ENCODE measurements around the gene ATP11A. TPM values are rescaled to one million over a fixed set of nuclear protein-coding genes. Genes with fewer than 3 reads are reported as not detected.

ATP11A gene
- total and polyA plus RNA-seq, 9 of the 15 experiments (the other 6 are each of a cell fraction or from before 2014, with no cell fraction given) = 0.38 to 34.2 (median 4.2) TPM

- TF ChIP-seq ZNF609 (CRISPR knock-in tag; IDR thresholded peaks at IDR 0.05; ENCODE audit: borderline replicate concordance) (no peak), RNF219 (CRISPR knock-in tag; IDR thresholded peaks at IDR 0.05) (no peak), STAT5B (CRISPR knock-in tag; IDR thresholded peaks at IDR 0.05) (no peak), MEIS2 (IDR thresholded peaks at IDR 0.05; ENCODE audit: partially characterized antibody) (peak; percentile 84), PBX2 (CRISPR knock-in tag; IDR thresholded peaks at IDR 0.05; ENCODE audit: low read depth) (no peak), PBX2 (tag; conservative IDR thresholded peaks at IDR 0.05; ENCODE audit: low read depth) (peak; percentile 44), ZNF507 (tag; conservative IDR thresholded peaks at IDR 0.05) (no peak), JUND (IDR thresholded peaks at IDR 0.05; ENCODE audit: borderline replicate concordance, low read depth, low read length) (0 out of 2 replicates have a peak, but pooled peaks have one; percentile 5), JUND (tag; IDR thresholded peaks at IDR 0.05; ENCODE audit: borderline replicate concordance, low read depth, low read length) (no peak), ZNF347 (CRISPR knock-in tag; IDR thresholded peaks at IDR 0.05; ENCODE audit: low read depth) (no peak)
Measured at GRCh38 chr13:112713517-112714253, 23.8 kb downstream of the ATP11A start (continued).
